ENCODE data around the gene ATG4B.
"Not testable (repeated sequence)": the region's sequence is repeated elsewhere in the genome, so short reads cannot be mapped to it uniquely, and the experiment has no call there.

The ATG4B gene

DNA sequence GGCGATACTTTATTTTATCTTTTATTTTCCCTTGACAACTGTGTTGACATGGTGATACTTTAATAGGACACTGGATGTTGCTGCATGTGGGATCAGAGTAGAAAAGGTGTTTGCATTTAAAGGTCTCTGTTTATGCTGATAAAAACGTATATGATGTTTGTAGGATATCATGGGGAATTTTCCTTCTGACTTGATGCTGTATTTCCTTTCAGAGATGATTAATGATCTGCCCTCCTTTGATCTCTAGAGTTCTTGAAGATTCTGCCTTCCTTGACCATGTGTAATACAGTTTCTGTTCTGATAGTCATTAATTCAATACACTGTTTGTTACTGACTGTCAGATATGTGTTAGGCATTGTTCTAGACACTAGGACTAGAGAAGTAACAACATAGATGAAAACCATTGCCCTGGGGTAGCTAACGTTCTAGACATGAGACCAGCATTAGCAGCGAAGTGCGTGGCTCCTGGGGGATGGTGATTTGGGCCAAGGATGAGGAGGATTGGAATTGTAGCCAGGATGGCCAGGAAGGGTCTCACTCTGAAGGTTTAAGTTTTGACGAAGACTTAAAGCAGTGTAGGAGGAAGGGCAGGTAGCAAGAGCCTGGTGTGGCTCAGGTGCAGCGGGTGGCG, 2.8 kb downstream of the ATG4B start:
- no peak for DNase-seq

DNA sequence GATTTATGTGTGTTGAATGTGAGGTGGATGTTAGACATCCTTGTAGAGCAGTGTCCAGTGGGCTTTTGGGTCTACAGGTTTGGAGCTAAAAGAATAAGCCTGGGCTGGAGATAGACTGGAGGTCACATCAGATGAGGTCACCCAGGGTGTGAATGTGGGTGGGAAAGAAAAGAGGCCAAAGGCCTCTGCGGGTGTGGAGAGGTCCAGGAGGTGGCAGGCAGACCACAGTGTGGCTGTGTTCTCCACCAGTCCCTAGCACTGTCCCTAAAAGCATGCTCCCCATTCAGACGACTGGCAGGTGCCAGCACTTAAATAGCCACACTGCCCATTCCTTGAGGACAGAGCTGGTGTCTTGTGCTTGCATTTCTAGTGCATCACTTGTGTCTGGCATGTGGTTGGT, 4.1 kb downstream of the ATG4B start:
- DNase-seq: no peak

DNA sequence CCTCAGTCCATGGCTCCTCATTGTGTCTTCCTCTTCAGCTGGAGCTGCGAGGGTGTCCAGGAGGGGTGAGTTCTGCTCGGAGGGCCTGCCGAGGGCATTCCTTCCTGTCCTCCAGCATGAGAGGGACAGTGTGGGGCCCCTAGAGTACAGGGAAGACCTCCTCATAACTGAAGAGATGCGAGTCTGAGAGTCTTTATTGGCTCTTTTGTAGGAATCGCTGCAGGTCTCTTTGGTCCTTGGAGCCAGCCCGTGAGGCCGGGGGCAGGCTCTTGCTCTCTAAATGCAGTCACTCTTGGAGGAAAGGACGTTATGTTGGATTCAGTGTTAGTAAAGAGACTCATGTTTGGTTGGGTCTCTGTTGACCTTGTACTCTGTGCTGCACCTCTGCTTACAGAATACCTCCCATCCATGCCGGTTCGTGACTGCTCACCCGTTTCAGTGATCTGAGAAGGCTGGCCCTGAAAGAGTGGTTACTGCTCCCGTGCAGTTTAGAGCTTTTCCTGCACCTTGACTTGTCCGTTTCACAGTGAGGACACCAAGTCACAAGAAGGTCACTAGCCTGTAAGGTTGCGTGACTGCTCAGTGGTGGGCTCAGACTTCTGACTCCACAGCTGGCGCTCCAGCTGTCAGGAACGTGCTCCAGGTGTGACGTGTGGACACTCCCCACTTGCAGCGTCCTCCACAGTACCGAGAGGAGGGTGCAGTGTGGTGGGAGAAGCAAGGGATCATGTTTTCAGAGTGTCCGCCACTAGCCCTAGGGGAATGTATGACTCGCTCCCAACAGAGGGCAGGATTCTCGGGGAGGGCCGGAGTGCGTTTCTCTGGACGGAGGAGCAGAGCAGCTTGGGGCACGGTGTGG, 7.8 kb downstream of the ATG4B start:
- DNase-seq: no peak

DNA sequence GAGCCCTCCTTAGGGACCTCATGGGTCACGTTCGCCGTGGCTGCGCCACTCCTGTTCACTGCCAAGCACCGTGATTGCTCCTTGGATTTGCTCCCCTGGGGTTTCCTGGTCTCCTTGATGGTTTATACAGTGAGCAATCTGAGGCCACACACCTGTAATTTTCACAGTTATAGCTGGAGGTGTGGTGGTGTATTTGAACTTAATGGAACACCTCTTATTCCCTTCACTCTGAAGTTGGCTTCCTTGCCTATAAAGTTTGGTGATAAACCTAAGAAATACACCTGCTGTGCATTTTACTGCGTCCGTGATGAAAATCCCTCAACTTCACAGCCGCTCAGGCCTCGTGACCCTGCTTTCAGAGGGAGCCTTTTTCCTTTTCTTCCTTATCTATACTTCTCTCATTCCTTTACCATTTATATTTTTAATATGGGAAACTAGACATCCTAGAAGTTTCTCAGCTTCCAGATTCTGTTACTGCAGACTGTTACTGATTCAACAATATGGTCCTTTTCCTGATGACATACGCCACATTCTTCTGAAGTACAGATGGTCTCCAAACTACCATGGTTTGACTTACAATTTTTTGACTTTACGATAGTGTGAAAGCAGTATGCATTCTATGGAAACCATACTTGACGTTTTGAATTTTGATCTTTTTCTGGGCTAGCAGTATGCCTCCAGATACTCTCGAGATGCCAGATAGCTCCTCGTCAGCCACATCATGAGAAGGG, 8.6 kb downstream of the ATG4B start:
- DNase-seq: no peak

DNA sequence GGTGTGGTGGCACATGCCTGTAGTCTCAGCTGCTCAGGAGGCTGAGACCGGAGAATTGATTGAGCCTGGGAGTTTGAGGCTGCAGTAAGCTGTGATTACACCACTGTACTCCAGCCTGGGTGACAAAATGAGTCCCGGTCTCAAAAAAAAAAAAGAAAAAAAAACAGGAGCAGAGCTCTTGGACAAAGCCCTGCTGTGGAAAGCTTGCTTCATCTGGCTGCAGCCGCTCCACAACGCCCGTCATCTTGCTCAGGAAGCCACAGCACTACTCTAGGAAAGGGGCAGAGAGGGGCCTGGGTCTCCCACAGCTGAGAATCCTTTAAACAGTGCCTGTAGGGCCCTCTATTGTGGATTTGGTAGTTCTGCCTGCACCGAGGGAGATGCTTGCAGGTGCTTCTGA, 11.0 kb downstream of the ATG4B start:
- no peak for DNase-seq

DNA sequence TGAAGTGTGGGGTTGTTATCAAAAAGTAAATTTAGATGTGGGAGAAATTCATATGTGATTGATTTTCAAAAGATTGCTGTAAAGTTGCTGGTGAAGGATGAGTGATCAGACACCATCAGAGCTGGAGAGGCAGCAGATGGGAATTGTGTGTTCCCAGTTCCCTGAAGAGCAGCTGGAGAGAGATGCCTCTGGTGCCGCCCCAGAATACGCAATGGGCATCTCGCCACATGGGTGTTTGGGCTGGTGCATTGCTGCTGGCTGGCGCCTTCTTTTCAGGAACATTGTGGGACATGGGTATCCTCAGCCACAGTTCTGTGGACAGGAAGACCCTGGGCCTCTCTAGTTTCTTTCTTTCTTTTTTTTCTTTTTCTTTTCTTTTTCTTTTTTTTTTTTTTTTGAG, 11.9 kb downstream of the ATG4B start:
- no peak for DNase-seq

DNA sequence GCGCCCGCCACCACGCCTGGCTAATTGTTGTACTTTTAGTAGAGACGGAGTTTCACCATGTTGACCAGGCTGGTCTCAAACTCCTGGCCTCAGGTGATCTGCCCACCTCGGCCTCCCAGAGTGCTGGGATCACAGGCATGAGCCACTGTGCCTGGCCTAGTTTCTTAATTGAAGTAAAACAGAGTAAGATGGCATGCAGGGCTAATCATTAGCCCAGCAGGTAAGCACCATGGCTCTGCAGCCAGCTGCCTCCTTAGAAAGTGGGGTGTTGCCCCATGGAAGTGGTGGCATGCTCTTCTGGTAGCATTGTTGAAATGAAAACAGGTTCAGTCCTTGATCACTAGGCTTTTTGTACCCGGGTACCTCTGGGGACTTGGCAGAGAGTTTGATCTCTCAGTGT, 12.4 kb downstream of the ATG4B start:
- no peak for DNase-seq

DNA sequence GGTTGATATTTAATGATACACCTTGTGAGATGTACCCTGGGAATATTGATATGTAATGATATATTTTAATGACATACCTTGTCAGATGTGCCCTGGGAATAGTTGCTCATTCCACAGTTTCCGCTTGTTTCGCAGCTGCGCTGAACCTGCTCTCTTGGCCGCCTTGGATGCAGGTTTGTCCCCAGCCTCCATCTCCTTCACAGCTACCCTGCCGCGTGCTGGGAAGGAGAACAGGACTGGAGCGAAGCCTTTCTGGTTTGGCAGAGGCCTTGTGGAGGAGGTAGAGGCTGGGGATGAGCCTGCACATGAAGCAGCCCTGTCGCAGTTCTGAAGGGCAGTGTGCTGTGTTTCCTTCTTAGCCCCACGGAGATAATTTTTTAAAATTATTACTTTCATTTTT, 14.6 kb downstream of the ATG4B start:
- DNase-seq: no peak

DNA sequence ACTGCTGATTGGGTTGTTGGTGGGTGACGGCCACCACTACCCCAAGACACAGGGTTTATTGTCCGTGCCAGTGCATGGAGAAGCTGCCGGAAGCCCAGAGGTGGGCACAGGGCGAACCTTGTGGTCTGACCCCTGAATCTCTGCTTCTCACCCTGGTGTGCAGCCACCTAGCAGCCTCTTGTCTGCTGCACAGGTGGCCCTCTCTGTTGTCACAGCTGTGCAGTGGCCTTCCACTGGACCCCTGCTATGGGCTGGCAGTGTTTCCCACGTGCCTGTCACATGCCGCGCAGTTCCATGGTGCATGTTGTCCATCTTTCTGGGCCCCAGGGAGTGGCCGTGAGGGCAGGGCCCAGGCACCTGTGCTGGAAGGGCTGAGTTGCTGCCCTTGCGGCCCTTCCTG, 15.2 kb downstream of the ATG4B start:
- no peak for DNase-seq

DNA sequence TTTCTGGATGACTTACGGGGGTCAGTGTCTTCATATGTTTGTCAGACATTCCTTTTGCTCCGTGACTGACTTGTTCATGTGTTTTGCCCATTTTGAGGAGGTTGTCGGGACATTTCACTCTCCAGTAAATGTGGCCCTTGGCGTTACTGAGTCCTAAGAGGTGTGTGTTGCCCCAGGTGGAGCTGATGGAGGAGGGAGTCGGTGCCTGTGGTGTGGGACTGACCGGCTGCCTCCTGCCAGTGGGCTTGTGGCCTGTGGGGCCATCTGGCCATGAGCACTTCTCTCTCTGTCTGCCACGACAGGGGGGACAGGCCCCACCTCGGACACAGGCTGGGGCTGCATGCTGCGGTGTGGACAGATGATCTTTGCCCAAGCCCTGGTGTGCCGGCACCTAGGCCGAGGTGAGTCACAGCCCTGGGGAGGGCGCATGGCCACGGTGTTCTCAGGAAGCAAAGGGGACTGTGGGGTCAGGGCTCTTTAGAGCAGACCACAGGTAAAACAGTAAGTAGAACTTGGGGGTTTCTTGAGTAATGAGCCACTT, 15.8 kb downstream of the ATG4B start:
- no peak for DNase-seq

DNA sequence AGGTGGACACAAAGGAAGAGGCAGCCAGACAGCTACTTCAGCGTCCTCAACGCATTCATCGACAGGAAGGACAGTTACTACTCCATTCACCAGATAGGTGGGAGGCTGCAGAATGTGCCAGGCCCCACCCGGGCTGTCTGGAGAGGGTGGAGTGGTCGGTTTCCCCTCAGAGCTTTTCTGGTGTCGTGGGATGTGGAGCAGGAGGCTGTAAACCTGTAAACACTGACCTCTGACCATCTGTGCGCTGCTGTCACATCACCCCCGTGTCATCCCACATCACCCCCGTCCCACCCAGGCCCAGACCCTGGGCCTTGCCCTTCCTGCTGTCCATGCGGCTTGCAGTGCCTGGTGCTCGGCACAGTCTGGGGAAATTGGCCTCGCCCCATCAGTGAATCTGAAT, 17.1 kb downstream of the ATG4B start:
- no peak for DNase-seq

DNA sequence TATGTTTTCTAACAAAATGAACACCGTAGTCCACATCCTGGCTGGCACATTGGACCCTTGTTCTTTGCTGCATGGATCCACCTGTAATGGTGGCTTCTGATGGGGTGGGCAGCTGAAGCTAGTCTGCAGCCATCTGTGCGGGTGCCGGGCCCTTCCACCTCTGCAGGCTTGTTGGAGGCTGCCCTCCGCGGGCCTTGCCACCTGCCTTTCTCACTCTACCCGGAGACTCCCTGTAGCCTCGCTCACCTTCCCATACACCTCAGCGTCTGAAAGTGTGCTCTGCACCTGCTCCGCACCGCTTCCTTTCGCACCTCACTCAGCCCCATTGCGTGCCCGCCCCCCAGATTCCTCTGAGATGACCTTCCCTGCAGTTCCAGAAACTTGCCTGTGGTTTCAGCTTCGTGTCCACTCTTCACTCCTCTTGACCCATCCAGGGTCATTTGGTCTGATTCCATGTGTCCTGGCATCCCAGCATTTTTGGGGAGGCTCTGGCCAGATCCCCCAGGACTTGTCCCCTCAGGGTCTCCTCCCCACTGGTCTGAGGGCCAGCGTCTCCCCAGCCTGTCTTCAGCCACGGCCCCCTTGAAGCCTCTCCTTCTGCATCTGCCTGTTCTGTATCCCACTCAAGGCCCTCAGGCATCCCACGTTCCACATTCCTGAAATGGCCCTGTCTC, 18.2 kb downstream of the ATG4B start:
- DNase-seq: no peak

DNA sequence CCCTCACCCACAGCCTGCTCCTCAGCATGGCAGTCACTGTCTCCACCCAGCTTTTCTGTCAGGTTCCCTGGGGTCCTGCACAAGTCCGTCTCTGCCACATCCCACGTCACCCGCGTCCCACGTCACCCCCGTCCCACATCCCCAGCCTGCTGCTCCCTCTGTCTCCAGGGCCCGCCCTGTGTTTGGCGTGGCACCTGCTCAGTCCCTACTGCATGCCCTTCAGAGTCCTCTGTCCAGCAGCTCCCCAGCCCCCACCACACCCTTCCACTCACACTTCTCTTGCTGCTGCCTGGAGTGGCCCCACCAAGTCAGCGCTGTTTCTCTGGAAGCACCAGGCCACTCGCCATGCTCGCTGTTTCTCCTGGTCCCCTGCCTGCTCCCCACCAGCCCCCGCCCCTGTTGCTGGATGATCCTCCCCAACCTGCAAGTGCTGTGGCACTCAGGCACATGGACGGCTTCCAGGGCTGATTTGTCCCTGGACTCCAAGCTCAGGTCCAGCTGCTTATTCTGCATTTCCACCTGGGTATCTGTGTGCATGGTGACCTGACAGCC, 18.8 kb downstream of the ATG4B start:
- DNase-seq: no peak

DNA sequence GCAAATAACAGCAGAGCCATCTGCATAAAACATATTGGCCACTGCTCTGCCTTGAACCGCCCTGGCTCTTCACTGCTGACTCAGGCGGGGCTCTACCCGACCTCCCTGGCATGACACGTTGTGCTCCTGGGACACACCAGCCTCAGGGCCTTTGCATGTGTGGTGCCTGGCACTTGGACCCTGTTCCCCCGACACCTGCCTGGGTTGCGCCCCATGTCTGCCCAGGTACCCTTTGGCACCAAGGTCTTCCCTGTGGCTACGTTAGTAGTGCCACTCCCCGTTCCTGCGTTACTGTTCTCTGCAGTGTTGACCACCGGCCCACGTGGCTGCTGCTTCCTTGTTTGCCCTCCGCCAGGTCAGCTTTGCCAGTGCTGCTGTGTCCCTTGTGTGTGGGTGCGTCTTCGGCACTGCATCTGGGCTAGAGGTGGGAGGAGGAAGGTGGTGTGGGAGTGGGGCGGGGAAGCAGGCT, 20.3 kb downstream of the ATG4B start:
- DNase-seq: no peak

DNA sequence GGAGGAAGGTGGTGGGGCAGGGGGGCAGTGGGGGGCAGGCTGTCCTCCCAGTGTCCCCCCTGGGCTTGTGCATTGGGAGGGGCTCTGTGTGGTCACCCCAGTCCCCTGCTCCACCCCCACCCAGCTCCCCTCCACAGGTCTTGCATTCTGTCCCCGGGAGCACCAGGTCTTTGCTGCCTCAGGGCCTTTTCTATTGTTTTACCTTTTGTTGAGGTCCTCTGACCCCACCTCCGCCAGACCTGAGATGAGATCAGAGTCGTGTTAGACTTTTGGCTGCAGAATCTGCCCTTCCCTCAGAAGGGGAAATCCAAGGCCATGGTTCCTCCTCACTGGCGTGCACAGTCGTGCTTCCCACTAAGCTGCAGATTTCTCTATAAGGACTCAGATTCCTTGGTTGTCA, 20.8 kb downstream of the ATG4B start:
- no peak for DNase-seq

DNA sequence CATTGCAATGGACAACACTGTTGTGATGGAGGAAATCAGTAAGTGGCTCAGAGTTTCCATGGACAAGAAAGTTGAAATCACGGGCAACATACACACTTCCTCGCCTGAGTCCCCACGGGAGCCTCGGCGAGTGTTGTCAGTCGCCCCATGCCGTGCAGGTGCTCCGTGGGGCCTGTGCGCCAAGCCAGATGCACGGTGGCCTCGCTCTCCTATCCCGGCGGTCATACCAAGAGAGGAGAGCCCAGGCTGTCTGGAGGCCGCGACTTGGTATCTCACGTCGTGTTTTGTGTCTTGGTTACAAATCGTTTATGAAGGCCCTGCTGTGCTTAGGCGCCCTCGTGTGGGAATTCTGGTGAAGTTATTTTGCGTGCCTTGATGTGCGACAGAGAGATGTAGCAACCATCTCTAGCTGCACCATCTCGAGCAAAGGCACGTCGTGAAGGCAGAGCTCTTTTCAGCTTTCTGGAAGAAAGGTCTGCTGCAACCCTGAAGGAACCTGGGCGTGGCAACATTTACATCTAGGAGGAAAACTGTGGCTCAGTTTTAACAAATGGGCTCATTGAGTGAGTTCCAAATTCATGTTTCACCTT, 21.8 kb downstream of the ATG4B start:
- DNase-seq: peak; percentile 76

DNA sequence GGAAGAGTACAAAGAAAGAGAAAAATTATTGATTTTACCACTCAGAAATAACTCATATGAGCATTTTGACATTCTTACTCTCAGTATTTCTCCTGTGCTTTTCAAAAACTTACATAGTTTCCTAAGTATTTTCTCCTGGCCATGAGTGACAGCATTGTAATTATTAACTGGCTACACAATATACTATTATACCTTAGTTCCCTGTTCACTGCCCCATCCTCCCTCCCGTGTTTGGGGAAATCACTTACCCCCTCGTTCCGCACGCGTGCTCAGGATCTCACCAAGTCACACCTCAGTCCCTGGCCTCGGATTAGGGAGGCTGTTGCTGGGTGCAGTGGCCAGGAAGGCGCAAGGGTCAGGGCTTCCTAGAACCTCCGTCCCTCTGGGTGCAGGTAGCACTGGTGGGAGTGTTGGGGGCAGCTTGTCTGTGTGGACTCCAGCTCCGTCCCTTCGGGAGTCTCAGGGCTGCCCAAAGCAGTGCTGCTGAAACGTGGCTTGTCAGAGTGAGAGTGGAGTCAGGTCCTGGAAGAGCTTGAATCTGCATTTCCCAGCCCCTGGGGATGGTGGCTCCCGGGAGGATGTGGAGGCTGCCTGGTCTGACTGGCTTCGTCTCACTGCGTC, 23.2 kb downstream of the ATG4B start:
- DNase-seq: no peak

DNA sequence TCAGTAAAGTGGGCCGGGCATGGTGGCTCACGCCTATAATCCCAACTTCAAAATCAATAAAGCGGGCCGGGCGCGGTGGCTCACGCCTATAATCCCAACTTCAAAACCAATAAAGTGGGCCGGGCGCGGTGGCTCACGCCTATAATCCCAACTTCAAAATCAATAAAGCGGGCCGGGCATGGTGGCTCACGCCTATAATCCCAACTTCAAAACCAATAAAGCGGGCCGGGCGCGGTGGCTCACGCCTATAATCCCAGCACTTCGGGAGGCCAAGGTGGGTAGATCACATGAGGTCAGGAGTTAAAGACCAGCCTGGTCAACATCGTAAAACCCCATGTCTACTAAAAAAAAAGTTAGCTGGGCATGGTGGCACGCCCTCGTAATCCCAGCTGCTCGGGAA, 25.2 kb downstream of the ATG4B start:
- not testable (repeated sequence) for DNase-seq

DNA sequence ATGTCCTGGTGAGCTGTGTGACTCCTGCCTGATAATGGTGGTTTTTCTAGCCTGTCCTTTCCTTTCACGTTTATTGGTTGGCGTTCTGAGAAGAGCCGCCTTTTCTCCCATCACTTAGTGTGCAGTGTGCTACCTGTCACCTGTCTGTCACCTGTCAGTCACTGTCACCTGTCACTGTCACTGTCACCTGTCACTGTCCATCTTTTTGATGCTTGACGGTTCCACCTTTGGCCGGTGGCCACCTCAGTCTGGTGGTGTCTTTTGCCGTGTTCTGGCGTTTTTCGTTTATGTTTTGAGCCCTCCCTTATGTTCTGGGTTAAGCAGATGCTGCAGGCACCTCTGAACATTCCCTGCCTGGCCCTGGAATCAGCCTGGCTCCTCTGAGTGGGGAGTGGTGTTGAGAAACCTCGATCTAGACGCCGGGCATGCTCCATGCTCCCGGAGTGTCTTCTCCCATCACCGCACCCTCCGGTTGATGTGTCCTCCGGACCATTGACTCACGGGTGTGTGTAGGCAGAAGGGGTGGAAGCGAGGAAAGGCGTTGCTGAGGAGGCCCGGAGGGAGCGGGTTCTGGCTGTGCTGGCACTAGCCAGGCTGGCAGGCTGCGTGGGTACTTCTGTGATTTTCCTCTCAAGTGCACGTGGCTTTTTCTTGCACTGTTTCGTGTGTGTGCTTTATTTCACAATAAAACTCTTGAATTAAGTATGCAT, 28.4 kb downstream of the ATG4B start:
- DNase-seq: no peak

DNA sequence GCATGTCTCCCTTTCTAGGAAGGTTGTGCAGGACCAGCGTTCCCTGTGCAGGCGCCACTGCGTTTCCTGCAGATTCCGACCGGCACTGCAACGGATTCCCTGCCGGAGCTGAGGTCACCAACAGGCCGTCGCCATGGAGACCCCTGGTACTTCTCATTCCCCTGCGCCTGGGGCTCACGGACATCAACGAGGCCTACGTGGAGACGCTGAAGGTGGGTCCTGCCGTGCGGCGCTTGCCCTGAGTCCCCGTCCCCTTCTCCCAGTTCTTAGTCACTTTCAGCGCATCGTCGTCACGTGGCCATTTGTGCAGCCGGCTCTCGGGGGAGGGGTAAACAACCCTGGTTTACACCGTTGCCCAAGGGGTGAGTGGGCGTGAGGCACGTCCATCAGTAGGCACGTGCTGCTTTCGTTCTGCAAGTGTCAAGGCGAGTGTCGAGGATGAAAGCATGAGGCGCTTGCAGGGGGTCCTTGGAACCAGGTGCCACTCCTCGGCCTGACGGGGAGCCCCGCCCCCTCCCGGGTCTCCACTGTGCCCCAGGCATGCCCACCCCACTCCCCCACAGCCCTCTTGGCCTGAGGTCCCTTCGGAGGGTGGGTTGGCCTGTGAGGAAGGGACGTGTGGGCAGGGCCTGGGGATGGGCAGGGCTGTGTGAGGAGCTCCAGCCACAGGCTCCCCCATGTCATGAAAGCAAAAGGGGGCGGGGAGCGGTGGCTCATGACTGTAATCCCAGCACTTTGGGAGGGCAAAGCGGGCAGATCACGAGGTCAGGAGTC, 29.3 kb downstream of the ATG4B start:
- no peak for DNase-seq
